HG03565 (cell line): ENCODE measurements around the gene ICAM4.
"Not testable (repeated sequence)": the region's sequence is repeated elsewhere in the genome, so short reads cannot be mapped to it uniquely, and the experiment has no call there.

Experiments
- ATAC-seq: cut with Tn5 transposase; IDR thresholded peaks from one replicate; pipeline ENCODE4 v1.9.1; 2021; ENCODE audit warnings: mild to moderate bottlenecking, moderate library complexity; ENCODE audit not compliant: unreplicated experiment

ICAM4 gene

GRCh38 chr19:10286803-10287737 is at the start of gene ICAM4:
Gene ICAM4, plus strand, starts transcription at chr19:10286955. Its CDS starts 58 bp downstream, at chr19:10287013.
- no peak for ATAC-seq

GRCh38 chr19:10237702-10238101 is 49.1 kb upstream of the ICAM4 start:
- no peak for ATAC-seq

- ATAC-seq, result no peak
Observed at GRCh38 chr19:10238172-10238783, 48.5 kb upstream of the ICAM4 start.

- ATAC-seq, result not testable (repeated sequence)
Observed at GRCh38 chr19:10241826-10242449, 44.8 kb upstream of the ICAM4 start.

GRCh38 chr19:10243606-10244005 is 43.1 kb upstream of the ICAM4 start:
- ATAC-seq, result no peak

- ATAC-seq, result no peak
Observed at GRCh38 chr19:10245189-10245939, 41.4 kb upstream of the ICAM4 start.

GRCh38 chr19:10246511-10246910 is 40.2 kb upstream of the ICAM4 start:
- ATAC-seq, result no peak

GRCh38 chr19:10251792-10252694 is 34.7 kb upstream of the ICAM4 start, which contains the start of gene MRPL4:
Gene MRPL4, plus strand, starts transcription at chr19:10252214. Its CDS starts 40 bp downstream, at chr19:10252254.
- peak; percentile 82 for ATAC-seq

- no peak for ATAC-seq
Observed at GRCh38 chr19:10252707-10253106, 34.0 kb upstream of the ICAM4 start.

- ATAC-seq, result no peak
Observed at GRCh38 chr19:10254244-10254643, 32.5 kb upstream of the ICAM4 start.

GRCh38 chr19:10255358-10255757 is 31.4 kb upstream of the ICAM4 start:
- ATAC-seq, result no peak

GRCh38 chr19:10256551-10256950 is 30.2 kb upstream of the ICAM4 start:
- no peak for ATAC-seq

- no peak for ATAC-seq
Observed at GRCh38 chr19:10256970-10257615, 29.7 kb upstream of the ICAM4 start.

GRCh38 chr19:10258080-10258710 is 28.6 kb upstream of the ICAM4 start:
- ATAC-seq, result no peak

- ATAC-seq, result no peak
Observed at GRCh38 chr19:10259162-10259905, 27.4 kb upstream of the ICAM4 start.

GRCh38 chr19:10260141-10260584 is 26.6 kb upstream of the ICAM4 start:
- no peak for ATAC-seq

GRCh38 chr19:10262771-10263170 is 24.0 kb upstream of the ICAM4 start:
- ATAC-seq, result no peak

- ATAC-seq, result no peak
Observed at GRCh38 chr19:10266706-10267105, 20.0 kb upstream of the ICAM4 start.
